GM21390 (cell line): Measurements from ENCODE around the gene ASPM.
"Not testable (repeated sequence)": the region's sequence is repeated elsewhere in the genome, so short reads cannot be mapped to it uniquely, and the experiment has no call there.

Experiments
- ATAC-seq: cut with Tn5 transposase; IDR thresholded peaks from one replicate; pipeline ENCODE4 v1.9.1; 2021; ENCODE audit not compliant: unreplicated experiment

Gene ASPM

GRCh38 chr1:197144570-197145325, 1.7 kb downstream of the ASPM start:
- ATAC-seq = no peak

GRCh38 chr1:197143276-197143675, 3.2 kb downstream of the ASPM start:
- ATAC-seq = no peak

- no peak for ATAC-seq
These were observed 4.9 kb downstream of the ASPM start for GRCh38 chr1:197141575-197141974.

- no peak for ATAC-seq
These were observed 6.3 kb downstream of the ASPM start for GRCh38 chr1:197140121-197140520.

GRCh38 chr1:197139169-197139568, 7.3 kb downstream of the ASPM start:
- no peak for ATAC-seq

- ATAC-seq = no peak
These were observed 9.1 kb downstream of the ASPM start for GRCh38 chr1:197137322-197137721.

GRCh38 chr1:197130677-197131304, 15.7 kb downstream of the ASPM start:
- no peak for ATAC-seq

- ATAC-seq = no peak
These were observed 16.8 kb downstream of the ASPM start for GRCh38 chr1:197129698-197130097.

- ATAC-seq = no peak
These were observed 19.1 kb downstream of the ASPM start for GRCh38 chr1:197127246-197127912.

GRCh38 chr1:197126691-197127090, 19.8 kb downstream of the ASPM start:
- no peak for ATAC-seq

- ATAC-seq = no peak
These were observed 22.1 kb downstream of the ASPM start for GRCh38 chr1:197124376-197124775.

GRCh38 chr1:197116156-197116555, 30.3 kb downstream of the ASPM start:
- ATAC-seq = no peak

GRCh38 chr1:197106869-197107268, 39.6 kb downstream of the ASPM start:
- no peak for ATAC-seq

- ATAC-seq = no peak
These were observed 43.2 kb downstream of the ASPM start for GRCh38 chr1:197103300-197103699.

- ATAC-seq = no peak
These were observed 44.5 kb downstream of the ASPM start for GRCh38 chr1:197101978-197102377.

GRCh38 chr1:197100677-197101076, 45.8 kb downstream of the ASPM start:
- ATAC-seq = no peak

- ATAC-seq = no peak
These were observed 47.0 kb downstream of the ASPM start for GRCh38 chr1:197099444-197099843.

- ATAC-seq = not testable (repeated sequence)
These were observed 49.5 kb downstream of the ASPM start for GRCh38 chr1:197096971-197097370.

- no peak for ATAC-seq
These were observed 50.3 kb downstream of the ASPM start for GRCh38 chr1:197096137-197096536.

- no peak for ATAC-seq
These were observed 53.1 kb downstream of the ASPM start for GRCh38 chr1:197093226-197093885.

- ATAC-seq = no peak
These were observed 53.9 kb downstream of the ASPM start for GRCh38 chr1:197092491-197093023.
